ENCODE measurements around the gene UNC5CL.

GRCh38 chr6:41071501-41071922 lies 32.5 kb upstream of the UNC5CL start:
- TF ChIP-seq CTCF (conservative IDR thresholded peaks at IDR 0.05; ENCODE audit: low read depth in 2 of 2) (no peak), EZH2 (IDR thresholded peaks at IDR 0.05; ENCODE audit: low read depth, unreplicated experiment) (no peak), REST (IDR thresholded peaks at IDR 0.05; ENCODE audit: unreplicated experiment) (no peak), EZH2phosphoT487 (IDR thresholded peaks at IDR 0.05; ENCODE audit: unreplicated experiment) (no peak), CREB1 (CRISPR knock-in tag; IDR thresholded peaks at IDR 0.05; ENCODE audit: low read depth) (no peak)

All from GM23338 (cell line).